ENCODE data around the gene CFL1. TPM values are rescaled to one million over a fixed set of nuclear protein-coding genes. Genes with fewer than 3 reads are reported as not detected.

Gene CFL1
- polyA plus RNA-seq (2012; rRNA removed): 2,761 and 4,252 TPM in 2 replicates
- polyA plus RNA-seq (2012; cell fraction: cytosol; rRNA removed): 2,515 and 2,544 TPM in 2 replicates
- polyA plus RNA-seq (2012; cell fraction: nucleus; rRNA removed): 1,901 and 2,978 TPM in 2 replicates

- peak within 1 kb of the TSS; percentile 97 to 99 for H3K4me3 ChIP-seq (ENCODE audit: low read depth in 2 of 2, low read length in 1 of 2)
- H2AFZ ChIP-seq (ENCODE audit: low read depth): peak within 1 kb of the TSS; percentile 69
- no peaks in the 10 kb centered on the region for H3K27me3 ChIP-seq (ENCODE audit: insufficient read depth)
- no peaks in the 10 kb centered on the region for H3K9me3 ChIP-seq
- H3K27ac ChIP-seq (ENCODE audit: low read depth in 2 of 2, low read length in 1 of 2): peak within 1 kb of the TSS; percentile 93 to 97
- peak within 1 kb of the TSS; percentile 99 for H3K4me2 ChIP-seq
- ChIA-PET POLR2A (interaction anchor here (0.6 to 5.0 kb wide), 7 partner anchors 12 to 243 kb away, joined by 3 to 59 read pairs (median 6); partner anchors contain the start of genes CCDC85B, FIBP, PCNX3 and RNASEH2C), CTCF (interaction anchor here (1.1 to 18.4 kb wide), 8 partner anchors 13 to 146 kb away, joined by 3 to 374 read pairs (median 8); partner anchors contain the start of genes CCDC85B, CTSW, EFEMP2 and FIBP)
- peaks cover 55% of the 10 kb centered on the region for H3F3A ChIP-seq (replicated peaks; ENCODE audit: insufficient read depth)
- 2% methylated on average over 22 of the region's 92 CpGs for WGBS (ENCODE audit: low lambda C conversion rate)
- peak within 1 kb of the TSS; percentile 92 for H3K9ac ChIP-seq
- peaks cover 45% of the 10 kb centered on the region for H4K20me1 ChIP-seq (ENCODE audit: insufficient read depth)
- H3K36me3 ChIP-seq (replicated peaks in 1 of 2; ENCODE audit: control insufficient read depth in 1 of 2, insufficient read depth in 2 of 2, low read length in 1 of 2): peaks cover 43 to 52% of the 10 kb centered on the region in 2 experiments
- peak; percentile 89 for DNase-seq
- peaks cover 71% of the 10 kb centered on the region for H3K79me2 ChIP-seq (ENCODE audit: insufficient read depth)
- no peaks in the 10 kb centered on the region for H3K9me2 ChIP-seq
- H3K4me1 ChIP-seq (ENCODE audit: control insufficient read depth in 1 of 2, insufficient read depth in 2 of 2, low read depth in 1 of 2, low read length in 1 of 2): peaks cover 10 to 33% of the 10 kb centered on the region in 2 experiments
- TF ChIP-seq CTCF (IDR thresholded peaks at IDR 0.05): no peak
- TF ChIP-seq FOXJ3 (CRISPR knock-in tag; IDR thresholded peaks at IDR 0.05): no peak
- TF ChIP-seq GATA2 (CRISPR knock-in tag; IDR thresholded peaks at IDR 0.05): no peak
- TF ChIP-seq MEF2A (IDR thresholded peaks at IDR 0.05; ENCODE audit: borderline replicate concordance, low read depth): no peak
- 0 out of 2 replicates have a peak, but pooled peaks have one; percentile 16 for TF ChIP-seq ZBTB33 (IDR thresholded peaks at IDR 0.05; ENCODE audit: borderline replicate concordance, low read depth)
- TF ChIP-seq PBX3 (IDR thresholded peaks at IDR 0.05): no peak; the same call in 1 of the 2 replicates
- TF ChIP-seq RAD21 (IDR thresholded peaks at IDR 0.05; ENCODE audit: low read length): no peak
- TF ChIP-seq NRF1 (IDR thresholded peaks at IDR 0.05; ENCODE audit: low read depth, low read length): peak; percentile 50
- peak; percentile 40 for TF ChIP-seq CHD2 (IDR thresholded peaks at IDR 0.05; ENCODE audit: low read length, partially characterized antibody)
- peak; percentile 47 for TF ChIP-seq MXI1 (IDR thresholded peaks at IDR 0.05; ENCODE audit: low read depth, low read length)
- peak; percentile 98 for TF ChIP-seq TAF1 (IDR thresholded peaks at IDR 0.05; ENCODE audit: borderline replicate concordance, low read depth, low read length)
- peak; percentile 74; the same call in 1 of the 2 replicates for TF ChIP-seq REST (IDR thresholded peaks at IDR 0.05; ENCODE audit: low read depth, low read length)
- TF ChIP-seq GABPA (IDR thresholded peaks at IDR 0.05; ENCODE audit: low read depth): peak; percentile 94
- peak; percentile 50; the same call in 1 of the 2 replicates for TF ChIP-seq MAX (IDR thresholded peaks at IDR 0.05; ENCODE audit: low read depth)
- TF ChIP-seq EP300 (IDR thresholded peaks at IDR 0.05; ENCODE audit: borderline replicate concordance in 1 of 2, low read depth in 1 of 2, low read length in 1 of 2): peak in 1 of 2 experiments; percentile 20; a peak in 1 of 4 replicates
- TF ChIP-seq RFX5 (IDR thresholded peaks at IDR 0.05; ENCODE audit: low read length): no peak
- TF ChIP-seq USF2 (IDR thresholded peaks at IDR 0.05; ENCODE audit: borderline replicate concordance, low read depth, low read length): no peak
- peak; percentile 68 for TF ChIP-seq ELF1 (IDR thresholded peaks at IDR 0.05)
- 0 out of 2 replicates have a peak, but pooled peaks have one; percentile 16 for TF ChIP-seq USF1 (IDR thresholded peaks at IDR 0.05; ENCODE audit: borderline replicate concordance, low read depth)
These were observed at the start of gene CFL1 for GRCh38 chr11:65857853-65858680. TSS of gene CFL1 (minus strand) at chr11:65858180. CDS start at chr11:65858099, 81 bp downstream.

All from SK-N-SH (cell line).